Stimulated activated naive CD8-positive, alpha-beta T cell treated with anti-CD3 and anti-CD28 coated beads, Interleukin-15, amount 100 ng/mL, for 72 hours (primary cell): ENCODE measurements around the gene IGHMBP2.

ENCODE experiments used
- ATAC-seq: fragments of 150-1000 bp; cut with Tn5 transposase; 2 replicates; pipeline ENCODE4 v1.10.0; 2021; ENCODE audit warnings: mild to moderate bottlenecking, moderate library complexity
- DNase-seq, 2 donors: peaks; one replicate each; pipeline ENCODE4 v3.0.0; 2021 to 2022
- H3K27ac Mint-ChIP-seq, 2 donors: one replicate each; pipeline ENCODE4 v1.8.0; 2022; ENCODE audit warnings: mild to moderate bottlenecking in 2 of 2, mixed read lengths in 2 of 2, moderate library complexity in 2 of 2
- H3K27me3 Mint-ChIP-seq: one replicate; pipeline ENCODE4 v1.8.0; 2022; ENCODE audit warnings: mixed read lengths
- H3K4me1 Mint-ChIP-seq: one replicate; pipeline ENCODE4 v1.8.0; 2022; ENCODE audit warnings: mild to moderate bottlenecking, mixed read lengths
- H3K4me3 Mint-ChIP-seq, 2 donors: one replicate each; pipeline ENCODE4 v1.8.0; 2022; ENCODE audit warnings: mild to moderate bottlenecking in 2 of 2, mixed read lengths in 2 of 2, moderate library complexity in 1 of 2
- H3K9me3 Mint-ChIP-seq, 2 donors: one replicate each; pipeline ENCODE4 v1.8.0; 2022; ENCODE audit warnings: mixed read lengths in 2 of 2

IGHMBP2 gene

DNA sequence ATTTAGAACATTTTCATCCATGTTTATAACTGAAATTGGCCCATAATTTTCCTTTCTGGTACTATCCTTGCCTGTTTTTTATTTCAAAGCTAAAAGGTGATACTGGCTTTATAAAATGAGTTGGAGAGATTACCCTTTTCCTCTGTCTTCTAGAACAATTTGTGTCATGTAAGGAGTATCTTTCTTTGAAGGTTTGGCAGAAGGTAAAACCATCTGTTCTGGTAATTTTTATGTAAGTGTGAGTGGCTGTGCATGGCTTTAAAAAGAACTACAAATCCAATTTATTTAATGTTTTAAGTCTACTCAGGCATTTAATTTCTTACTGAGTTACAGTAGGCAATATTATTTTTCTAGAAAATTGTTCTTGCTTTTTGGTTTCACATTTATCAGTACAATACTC lies 84.8 kb downstream of the IGHMBP2 start:
- H3K9me3 Mint-ChIP-seq = peaks cover 7 to 14% of the 10 kb centered on the region in 2 donors
- no peak overlapping the region for H3K27ac Mint-ChIP-seq
- no peak overlapping the region for H3K4me3 Mint-ChIP-seq
- DNase-seq (no peak), ATAC-seq (no peak)
- H3K27me3 Mint-ChIP-seq = peaks cover 28% of the 10 kb centered on the region
- no peaks in the 10 kb centered on the region for H3K4me1 Mint-ChIP-seq
